Lung (tissue), 12 donors: Measurements from ENCODE around the gene GNAO1. TPM values are rescaled to one million over a fixed set of nuclear protein-coding genes. Genes with fewer than 3 reads are reported as not detected.

Experiments used
- ATAC-seq: fragments of 200-7000 bp; cut with Tn5 transposase; one replicate; pipeline ENCODE4 v1.9.1; 2020; ENCODE audit warnings: moderate number of reproducible peaks; ENCODE audit not compliant: insufficient read depth, low FRiP score
- DNase-seq, 3 donors: peaks; one replicate each; pipeline ENCODE4 v3.0.0-alpha.2; 2013 to 2017
- H3K27ac ChIP-seq, 2 donors: one replicate each; pipeline ENCODE4 v1.5.1; 2013; ENCODE audit warnings: mild to moderate bottlenecking in 2 of 2, moderate library complexity in 2 of 2, control low read depth in 1 of 2, inconsistent platforms in 1 of 2, low read depth in 1 of 2, low read length in 1 of 2
- H3K27me3 ChIP-seq, 3 donors: one replicate each; pipeline ENCODE4 v1.5.1; 2013; ENCODE audit warnings: low read length in 2 of 3; ENCODE audit not compliant: control insufficient read depth in 3 of 3, insufficient read depth in 3 of 3
- H3K36me3 ChIP-seq, 4 donors: one replicate each; pipeline ENCODE4 v1.5.1; 2013; ENCODE audit warnings: low read length in 4 of 4, mild to moderate bottlenecking in 1 of 4, moderate library complexity in 1 of 4; ENCODE audit not compliant: control insufficient read depth in 4 of 4, insufficient read depth in 4 of 4
- H3K4me1 ChIP-seq, 5 donors: one replicate each; pipeline ENCODE4 v1.5.1; 2013; ENCODE audit warnings: low read length in 5 of 5, mild to moderate bottlenecking in 2 of 5, moderate library complexity in 1 of 5; ENCODE audit not compliant: control insufficient read depth in 5 of 5, insufficient read depth in 5 of 5
- H3K4me3 ChIP-seq: one replicate; pipeline ENCODE4 v1.5.1; 2013; ENCODE audit warnings: mild to moderate bottlenecking, control low read depth, moderate library complexity
- H3K9ac ChIP-seq, 2 donors: one replicate each; pipeline ENCODE4 v1.5.1; 2013; ENCODE audit warnings: low read length in 2 of 2, control low read depth in 1 of 2; ENCODE audit not compliant: insufficient read depth in 1 of 2
- H3K9me3 ChIP-seq, 4 donors: one replicate each; pipeline ENCODE4 v1.5.1; 2013; ENCODE audit warnings: low read length in 3 of 4, mild to moderate bottlenecking in 1 of 4, moderate library complexity in 1 of 4; ENCODE audit not compliant: control insufficient read depth in 4 of 4, insufficient read depth in 3 of 4
- WGBS, 2 donors: extraction: QIAGEN DNeasy Blood & Tissue Kit; methylation state at CpG; one replicate each; pipeline ENCODE4 v1.1.7; 2013; 5-methylcytosine and 5-hydroxymethylcytosine counted together
- polyA plus RNA-seq, 2 donors: library from polyadenylated mRNA; stranded (reverse); fragments of 200-250 nt; gene quantifications; one replicate each; pipeline ENCODE4 v1.2.1, GENCODE V29; 2013
- total RNA-seq, 2 donors: library from RNA; depleted of rRNA in 1 of 2; stranded (reverse); fragments of >200 nt in 1 of 2; gene quantifications; one replicate each; pipeline ENCODE4 v1.2.1, GENCODE V29; 2014 to 2021
- TF ChIP-seq, protein P1 (sequence below): IDR thresholded peaks from 2 replicates; pipeline ENCODE4 v1.5.1; 2012; ENCODE audit warnings: mild to moderate bottlenecking; ENCODE audit errors: control extremely low read depth, extremely low read depth
- donor health status: control.
- donor health status: control.
- donor health status: Bipolar disorder and iron deficiency.
- donor health status: healthy.
- donor health status: DM: yes; HTN: yes; CAD: no.

The GNAO1 gene
- total and polyA plus RNA-seq, 4 donors = 0.33 to 5.2 (median 0.76) TPM

- Histone ChIP-seq H3K9ac (no peak overlapping the region), H3K27me3 (peaks cover 0 to 4% (median 0%) of the 10 kb centered on the region in 3 donors), H3K27ac (no peak overlapping the region), H3K4me1 (peaks cover 0 to 2% (median 0%) of the 10 kb centered on the region in 5 donors), H3K36me3 (peaks cover 15 to 22% (median 18%) of the 10 kb centered on the region in 4 donors), H3K4me3 (no peak overlapping the region), H3K9me3 (peaks cover 0 to 3% (median 0%) of the 10 kb centered on the region in 4 donors)
- ATAC-seq (no peak), DNase-seq (no peak)
- TF ChIP-seq, protein P1, sequence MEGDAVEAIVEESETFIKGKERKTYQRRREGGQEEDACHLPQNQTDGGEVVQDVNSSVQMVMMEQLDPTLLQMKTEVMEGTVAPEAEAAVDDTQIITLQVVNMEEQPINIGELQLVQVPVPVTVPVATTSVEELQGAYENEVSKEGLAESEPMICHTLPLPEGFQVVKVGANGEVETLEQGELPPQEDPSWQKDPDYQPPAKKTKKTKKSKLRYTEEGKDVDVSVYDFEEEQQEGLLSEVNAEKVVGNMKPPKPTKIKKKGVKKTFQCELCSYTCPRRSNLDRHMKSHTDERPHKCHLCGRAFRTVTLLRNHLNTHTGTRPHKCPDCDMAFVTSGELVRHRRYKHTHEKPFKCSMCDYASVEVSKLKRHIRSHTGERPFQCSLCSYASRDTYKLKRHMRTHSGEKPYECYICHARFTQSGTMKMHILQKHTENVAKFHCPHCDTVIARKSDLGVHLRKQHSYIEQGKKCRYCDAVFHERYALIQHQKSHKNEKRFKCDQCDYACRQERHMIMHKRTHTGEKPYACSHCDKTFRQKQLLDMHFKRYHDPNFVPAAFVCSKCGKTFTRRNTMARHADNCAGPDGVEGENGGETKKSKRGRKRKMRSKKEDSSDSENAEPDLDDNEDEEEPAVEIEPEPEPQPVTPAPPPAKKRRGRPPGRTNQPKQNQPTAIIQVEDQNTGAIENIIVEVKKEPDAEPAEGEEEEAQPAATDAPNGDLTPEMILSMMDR = no peak
- 63 to 79% methylated on average over 2 of the region's 2 CpGs for WGBS, 2 donors
Observed at GRCh38 chr16:56399047-56399446, 207.8 kb downstream of the GNAO1 start.

DNA sequence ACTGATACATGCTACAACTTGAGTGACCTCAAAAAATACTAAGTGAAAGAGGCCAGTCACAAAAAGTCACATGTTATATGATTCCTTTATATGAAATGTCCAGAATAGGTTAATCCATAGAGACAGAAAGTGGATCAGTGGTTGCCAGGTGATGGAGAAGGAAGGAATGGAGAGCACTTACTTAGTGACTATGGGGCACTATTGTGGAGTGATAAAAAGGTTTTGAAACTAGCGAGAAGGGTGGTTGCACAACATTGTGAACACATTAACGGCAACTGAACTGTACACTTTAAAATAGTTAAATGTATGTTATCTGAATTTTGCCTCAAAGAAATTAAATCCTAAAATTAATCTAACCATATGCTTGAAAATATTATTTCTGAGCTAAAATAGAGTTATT, 208.2 kb downstream of the GNAO1 start:
- no peak overlapping the region for H3K9ac ChIP-seq
- peaks cover 0 to 3% (median 0%) of the 10 kb centered on the region in 4 donors for H3K9me3 ChIP-seq
- peaks cover 16 to 25% (median 19%) of the 10 kb centered on the region in 4 donors for H3K36me3 ChIP-seq
- no peak overlapping the region for H3K4me3 ChIP-seq
- H3K27ac ChIP-seq = no peak overlapping the region
- DNase-seq = no peak
- H3K4me1 ChIP-seq = peaks cover 0 to 2% (median 0%) of the 10 kb centered on the region in 5 donors
- WGBS, 2 donors = 37 to 61% methylated on average over 2 of the region's 2 CpGs
- peaks cover 0 to 4% (median 0%) of the 10 kb centered on the region in 3 donors for H3K27me3 ChIP-seq
- TF ChIP-seq, protein P1 = no peak
- ATAC-seq = peak; percentile 11

GRCh38 chr16:56400458-56400857, 209.2 kb downstream of the GNAO1 start:
- no peak overlapping the region for H3K4me3 ChIP-seq
- DNase-seq (peak in 2 of 3 donors; percentile 42 to 74), ATAC-seq (peak; percentile 27)
- H3K9ac ChIP-seq = no peak overlapping the region
- 70 to 76% methylated on average over 5 of the region's 5 CpGs for WGBS, 2 donors
- peaks cover 18 to 30% (median 21%) of the 10 kb centered on the region in 4 donors for H3K36me3 ChIP-seq
- TF ChIP-seq, protein P1 = no peak
- peaks cover 0 to 3% (median 0%) of the 10 kb centered on the region in 4 donors for H3K9me3 ChIP-seq
- H3K27ac ChIP-seq = no peak overlapping the region
- H3K27me3 ChIP-seq = peaks cover 0 to 4% (median 0%) of the 10 kb centered on the region in 3 donors
- H3K4me1 ChIP-seq = peaks cover 0 to 2% (median 0%) of the 10 kb centered on the region in 5 donors

- DNase-seq (no peak), ATAC-seq (no peak)
- Histone ChIP-seq H3K27me3 (peaks cover 0 to 4% (median 0%) of the 10 kb centered on the region in 3 donors), H3K27ac (no peak overlapping the region), H3K4me1 (peaks cover 0 to 2% (median 0%) of the 10 kb centered on the region in 5 donors), H3K9me3 (peaks cover 0 to 3% (median 0%) of the 10 kb centered on the region in 4 donors), H3K36me3 (peaks cover 19 to 30% (median 21%) of the 10 kb centered on the region in 4 donors), H3K4me3 (no peak overlapping the region), H3K9ac (no peak overlapping the region)
- WGBS, 2 donors = 93 to 97% methylated on average over 5 of the region's 5 CpGs
- TF ChIP-seq, protein P1 = no peak
Observed at GRCh38 chr16:56401482-56401881, 210.2 kb downstream of the GNAO1 start.
